Epithelial cell of proximal tubule (primary cell): Measurements from ENCODE around the gene ZFP62. TPM values are rescaled to one million over a fixed set of nuclear protein-coding genes. Genes with fewer than 3 reads are reported as not detected.

Experiments
- DNase-seq: peaks from one replicate; pipeline ENCODE4 v3.0.0-alpha.2; 2011; ENCODE audit warnings: low read depth
- H3K4me3 ChIP-seq: 2 replicates; pipeline ENCODE4 v1.5.1; 2011; ENCODE audit warnings: low read depth, mild to moderate bottlenecking, low read length
- CTCF ChIP-seq: conservative IDR thresholded peaks from 2 replicates; pipeline ENCODE4 v1.5.1; 2012; ENCODE audit warnings: low read depth, mild to moderate bottlenecking, low read length
- total RNA-seq: library from RNA; depleted of rRNA; stranded (reverse); fragments of >200 nt; gene quantifications from 2 replicates; pipeline ENCODE4 v1.2.3, GENCODE V29; 2015

The ZFP62 gene
- 10.4 and 12.4 TPM in 2 replicates for total RNA-seq

- peak within 1 kb of the TSS; percentile 99 for H3K4me3 ChIP-seq
- TF ChIP-seq CTCF: no peak
- DNase-seq: peak; percentile 22
Observed at GRCh38 chr5:180860887-180861822, at the start of gene ZFP62. TSS of gene ZFP62 (minus strand) at chr5:180861276. CDS start at chr5:180861219, 57 bp downstream.

- no peak overlapping the region for H3K4me3 ChIP-seq
- TF ChIP-seq CTCF: no peak
- no peak for DNase-seq
Observed at GRCh38 chr5:180910735-180911134, 49.7 kb upstream of the ZFP62 start.

GRCh38 chr5:180910182-180910581, 49.1 kb upstream of the ZFP62 start:
- TF ChIP-seq CTCF: no peak
- no peak overlapping the region for H3K4me3 ChIP-seq
- DNase-seq: no peak

- no peak for TF ChIP-seq CTCF
- no peak overlapping the region for H3K4me3 ChIP-seq
- DNase-seq: no peak
Observed at GRCh38 chr5:180909782-180910181, 48.7 kb upstream of the ZFP62 start.

- no peak overlapping the region for H3K4me3 ChIP-seq
- no peak for DNase-seq
- TF ChIP-seq CTCF: no peak
Observed at GRCh38 chr5:180908998-180909731, 48.1 kb upstream of the ZFP62 start.

- no peak for TF ChIP-seq CTCF
- no peak overlapping the region for H3K4me3 ChIP-seq
- no peak for DNase-seq
Observed at GRCh38 chr5:180908400-180908799, 47.3 kb upstream of the ZFP62 start.
